ENCODE data around the gene CRTC2.

- TF ChIP-seq CTCF (IDR thresholded peaks at IDR 0.05; ENCODE audit: low read length) (no peak), EZH2 (IDR thresholded peaks at IDR 0.05; ENCODE audit: borderline replicate concordance, low read length) (no peak)
Observed at GRCh38 chr1:153926405-153926804, 32.0 kb downstream of the CRTC2 start.
